Kidney (tissue), 14 donors: ENCODE measurements around the gene LSM14A. TPM values are rescaled to one million over a fixed set of nuclear protein-coding genes. Genes with fewer than 3 reads are reported as not detected.

ENCODE experiments used
- DNase-seq, 5 donors: peaks; one replicate each; pipeline ENCODE4 v3.0.0-alpha.2; 2013 to 2020
- FAIRE-seq: peaks from 2 replicates; lab custom pipeline; 2012; peaks lifted over from hg19 to GRCh38; lab: Jason Lieb, UNC
- H3K27ac ChIP-seq, 2 donors: one replicate each; pipeline ENCODE4 v1.7.0; 2013; ENCODE audit warnings: low read depth in 2 of 2, low read length in 2 of 2, inconsistent platforms in 1 of 2
- H3K27me3 ChIP-seq: one replicate; pipeline ENCODE4 v1.7.1; 2013; ENCODE audit warnings: low read length, inconsistent platforms; ENCODE audit not compliant: control insufficient read depth, insufficient read depth
- H3K36me3 ChIP-seq, 3 donors: one replicate each; pipeline versions ENCODE4 v1.7.0 to v1.7.1; 2013; ENCODE audit warnings: low read length in 3 of 3, control low read depth in 1 of 3, inconsistent platforms in 1 of 3; ENCODE audit not compliant: insufficient read depth in 3 of 3, control insufficient read depth in 2 of 3
- H3K4me1 ChIP-seq, 3 donors: one replicate each; pipeline versions ENCODE4 v1.7.0 to v1.7.1; 2013; ENCODE audit warnings: low read length in 3 of 3, inconsistent platforms in 1 of 3, low read depth in 1 of 3; ENCODE audit not compliant: control insufficient read depth in 2 of 3, insufficient read depth in 2 of 3
- H3K4me3 ChIP-seq, 3 donors: one replicate each; pipeline versions ENCODE4 v1.7.0 to v1.8.1; 2013; ENCODE audit warnings: low read length in 3 of 3, control low read depth in 1 of 3, inconsistent platforms in 1 of 3
- H3K9ac ChIP-seq, 3 donors: one replicate each; pipeline versions ENCODE4 v1.7.0 to v1.7.1; 2013; ENCODE audit warnings: low read length in 3 of 3, control low read depth in 1 of 3, inconsistent platforms in 1 of 3
- H3K9me3 ChIP-seq, 3 donors: one replicate each; pipeline versions ENCODE4 v1.7.0 to v1.7.1; 2013; ENCODE audit warnings: low read length in 3 of 3, control low read depth in 1 of 3, inconsistent platforms in 1 of 3; ENCODE audit not compliant: control insufficient read depth in 2 of 3, insufficient read depth in 1 of 3
- intact Hi-C: fragments of 100-400 bp; cut with DNase I; formaldehyde crosslinking; loops from one replicate; pipeline ENCODE4 v1.11.1; 2022
- polyA plus RNA-seq: library from polyadenylated mRNA; stranded (reverse); fragments of 350-450 nt; fragmentation: Illumina TruSeq; extraction: RNeasy Lipid Tissue Mini Kit (QIAGEN cat#74804); gene quantifications from one replicate; pipeline ENCODE4 v1.2.3, GENCODE V29; 2014; ENCODE audit warnings: low read depth, low replicate concordance; ENCODE audit not compliant: insufficient read depth
- total RNA-seq: library from RNA; stranded (reverse); fragmentation: NEBNext Ultra II Directional; extraction: Animal tissue kit (Norgen Biotek cat#: 25700); gene quantifications from one replicate; pipeline ENCODE4 v1.2.1, GENCODE V29; 2021
- TF ChIP-seq, protein P1 (sequence below): IDR thresholded peaks from 3 replicates; pipeline ENCODE4 v1.5.1; 2012; ENCODE audit warnings: mild to moderate bottlenecking, moderate library complexity, borderline replicate concordance; ENCODE audit not compliant: insufficient read depth; ENCODE audit errors: extremely low read depth
- donor health status: control.
- donor health status: control.
- donor health status: control.
- donor health status: control.
- donor health status: control.
- donor health status: DM: yes; HTN: yes; CAD: no.
- donor health status: Normal renal cell carcinoma (clear cell type).

Gene LSM14A
- total and polyA plus RNA-seq, 2 donors from 2014 or later = 49.3 to 114 TPM

DNA sequence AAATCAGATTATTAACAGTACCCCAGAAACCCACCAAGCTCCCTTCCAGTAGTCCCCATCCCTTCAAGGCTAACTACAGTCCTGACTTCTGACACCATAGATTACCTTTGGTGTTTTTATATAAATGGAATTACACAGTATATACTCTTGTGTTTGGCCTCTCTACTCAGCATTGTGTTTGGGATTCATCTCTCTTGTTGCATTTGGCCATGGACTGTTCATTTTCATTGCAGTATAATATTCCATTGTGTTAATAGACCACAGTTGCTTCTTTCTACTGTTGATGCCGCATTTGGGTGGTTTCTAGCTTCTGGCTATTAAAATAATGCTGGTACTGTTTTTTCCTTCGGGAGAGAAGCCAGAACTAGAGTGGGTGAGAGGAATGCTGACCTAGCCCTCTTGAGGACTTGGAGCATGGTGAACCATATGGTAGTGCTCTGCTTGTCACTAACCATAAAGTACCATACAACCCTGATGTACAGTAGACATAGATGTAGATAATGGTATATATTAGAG, 63.2 kb downstream of the LSM14A start:
- intact Hi-C loops = no loop called here
- peaks cover 0 to 2% (median 0%) of the 10 kb centered on the region in 3 donors for H3K4me1 ChIP-seq
- no peak overlapping the region for H3K27ac ChIP-seq
- H3K9me3 ChIP-seq = no peaks in the 10 kb centered on the region
- H3K27me3 ChIP-seq = no peaks in the 10 kb centered on the region
- TF ChIP-seq, protein P1, sequence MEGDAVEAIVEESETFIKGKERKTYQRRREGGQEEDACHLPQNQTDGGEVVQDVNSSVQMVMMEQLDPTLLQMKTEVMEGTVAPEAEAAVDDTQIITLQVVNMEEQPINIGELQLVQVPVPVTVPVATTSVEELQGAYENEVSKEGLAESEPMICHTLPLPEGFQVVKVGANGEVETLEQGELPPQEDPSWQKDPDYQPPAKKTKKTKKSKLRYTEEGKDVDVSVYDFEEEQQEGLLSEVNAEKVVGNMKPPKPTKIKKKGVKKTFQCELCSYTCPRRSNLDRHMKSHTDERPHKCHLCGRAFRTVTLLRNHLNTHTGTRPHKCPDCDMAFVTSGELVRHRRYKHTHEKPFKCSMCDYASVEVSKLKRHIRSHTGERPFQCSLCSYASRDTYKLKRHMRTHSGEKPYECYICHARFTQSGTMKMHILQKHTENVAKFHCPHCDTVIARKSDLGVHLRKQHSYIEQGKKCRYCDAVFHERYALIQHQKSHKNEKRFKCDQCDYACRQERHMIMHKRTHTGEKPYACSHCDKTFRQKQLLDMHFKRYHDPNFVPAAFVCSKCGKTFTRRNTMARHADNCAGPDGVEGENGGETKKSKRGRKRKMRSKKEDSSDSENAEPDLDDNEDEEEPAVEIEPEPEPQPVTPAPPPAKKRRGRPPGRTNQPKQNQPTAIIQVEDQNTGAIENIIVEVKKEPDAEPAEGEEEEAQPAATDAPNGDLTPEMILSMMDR = no peak
- no peak overlapping the region for H3K9ac ChIP-seq
- peaks cover 0 to under 1% (median 0%) of the 10 kb centered on the region in 3 donors for H3K36me3 ChIP-seq
- DNase-seq (no peak), FAIRE-seq (no peak)
- H3K4me3 ChIP-seq = no peak overlapping the region

DNA sequence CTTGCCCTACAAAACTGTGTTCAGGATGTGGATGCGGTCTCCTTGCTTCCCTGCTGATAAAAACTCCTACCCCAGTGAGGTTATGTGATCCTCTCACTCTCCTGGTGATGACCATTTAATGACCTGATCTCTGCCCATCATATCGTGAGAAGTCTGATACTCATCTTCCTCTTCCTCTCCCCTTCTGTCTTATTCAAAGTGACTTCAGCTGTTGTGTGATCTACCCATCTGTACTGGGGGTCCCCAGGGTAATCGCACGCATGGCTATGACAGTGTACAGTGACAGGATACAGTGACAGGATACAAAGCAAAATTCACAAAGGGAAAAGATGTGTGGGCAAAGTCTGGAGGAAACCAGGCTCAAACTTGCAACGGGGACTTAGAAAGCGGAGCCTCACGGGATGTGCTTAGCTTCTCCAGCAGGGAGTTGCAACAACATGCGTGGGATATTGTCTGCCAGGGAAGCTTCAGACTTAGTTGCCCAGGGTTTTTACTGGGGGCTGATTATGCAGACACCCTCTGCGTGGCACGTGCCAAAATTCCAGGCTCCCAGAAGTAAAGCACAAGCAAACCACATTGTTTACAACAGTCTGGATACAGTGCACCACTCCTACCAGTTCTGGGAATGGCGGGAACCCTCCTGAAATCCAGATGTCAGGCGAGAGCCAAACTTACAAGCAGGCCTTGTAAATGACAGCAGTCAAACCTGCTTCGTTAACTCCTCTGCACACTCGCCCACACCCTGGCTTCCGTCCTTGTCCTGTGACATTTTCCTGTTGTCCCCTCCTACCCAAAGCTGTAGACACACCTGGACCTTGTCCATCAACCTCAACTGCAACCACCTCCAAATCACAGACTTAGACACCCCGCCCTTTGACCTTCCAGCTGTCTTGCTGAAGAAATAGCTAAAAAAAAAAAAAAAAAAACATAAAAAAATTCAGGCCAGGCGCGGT, 64.0 kb downstream of the LSM14A start:
- FAIRE-seq = no peak
- H3K27ac ChIP-seq = no peak overlapping the region

DNA sequence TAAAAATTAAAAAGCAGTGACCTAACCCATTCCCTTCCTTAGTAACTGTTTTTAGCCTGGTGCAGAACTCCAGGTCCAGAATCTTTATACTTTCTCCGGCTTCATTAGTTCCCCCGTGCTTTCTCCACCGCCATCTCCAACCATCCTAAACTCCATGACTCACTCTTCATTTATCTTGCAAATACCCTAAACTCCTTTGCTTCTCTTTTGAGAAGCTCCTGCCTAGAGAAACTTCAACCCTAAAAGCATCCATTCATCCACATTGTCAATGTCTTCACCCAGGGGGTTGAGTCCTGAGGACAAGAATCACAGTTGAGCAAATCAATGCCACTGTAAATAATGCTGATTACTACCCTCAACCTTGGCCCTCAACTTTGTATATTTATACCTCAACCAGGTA, 65.0 kb downstream of the LSM14A start:
- no peak for FAIRE-seq
- TF ChIP-seq, protein P1 = no peak
- Histone ChIP-seq H3K36me3 (no peaks in the 10 kb centered on the region), H3K27ac (no peak overlapping the region), H3K27me3 (no peaks in the 10 kb centered on the region), H3K4me3 (no peak overlapping the region), H3K9me3 (no peaks in the 10 kb centered on the region), H3K4me1 (peaks cover 0 to 2% (median 0%) of the 10 kb centered on the region in 3 donors), H3K9ac (no peak overlapping the region)
- DNase-seq = no peak
- intact Hi-C loops = no loop called here

More for the DNA sequence above, 64.0 kb downstream of the LSM14A start:
- no peak for DNase-seq
- intact Hi-C loops = no loop called here
- peaks cover 0 to 2% (median 0%) of the 10 kb centered on the region in 3 donors for H3K4me1 ChIP-seq
- TF ChIP-seq, protein P1 = no peak
- no peaks in the 10 kb centered on the region for H3K36me3 ChIP-seq
- no peak overlapping the region for H3K9ac ChIP-seq
- no peaks in the 10 kb centered on the region for H3K27me3 ChIP-seq
- H3K9me3 ChIP-seq = no peaks in the 10 kb centered on the region
- H3K4me3 ChIP-seq = no peak overlapping the region
